ENCODE data around the gene C2CD3. TPM values are rescaled to one million over a fixed set of nuclear protein-coding genes. Genes with fewer than 3 reads are reported as not detected.

Gene C2CD3, protein sequence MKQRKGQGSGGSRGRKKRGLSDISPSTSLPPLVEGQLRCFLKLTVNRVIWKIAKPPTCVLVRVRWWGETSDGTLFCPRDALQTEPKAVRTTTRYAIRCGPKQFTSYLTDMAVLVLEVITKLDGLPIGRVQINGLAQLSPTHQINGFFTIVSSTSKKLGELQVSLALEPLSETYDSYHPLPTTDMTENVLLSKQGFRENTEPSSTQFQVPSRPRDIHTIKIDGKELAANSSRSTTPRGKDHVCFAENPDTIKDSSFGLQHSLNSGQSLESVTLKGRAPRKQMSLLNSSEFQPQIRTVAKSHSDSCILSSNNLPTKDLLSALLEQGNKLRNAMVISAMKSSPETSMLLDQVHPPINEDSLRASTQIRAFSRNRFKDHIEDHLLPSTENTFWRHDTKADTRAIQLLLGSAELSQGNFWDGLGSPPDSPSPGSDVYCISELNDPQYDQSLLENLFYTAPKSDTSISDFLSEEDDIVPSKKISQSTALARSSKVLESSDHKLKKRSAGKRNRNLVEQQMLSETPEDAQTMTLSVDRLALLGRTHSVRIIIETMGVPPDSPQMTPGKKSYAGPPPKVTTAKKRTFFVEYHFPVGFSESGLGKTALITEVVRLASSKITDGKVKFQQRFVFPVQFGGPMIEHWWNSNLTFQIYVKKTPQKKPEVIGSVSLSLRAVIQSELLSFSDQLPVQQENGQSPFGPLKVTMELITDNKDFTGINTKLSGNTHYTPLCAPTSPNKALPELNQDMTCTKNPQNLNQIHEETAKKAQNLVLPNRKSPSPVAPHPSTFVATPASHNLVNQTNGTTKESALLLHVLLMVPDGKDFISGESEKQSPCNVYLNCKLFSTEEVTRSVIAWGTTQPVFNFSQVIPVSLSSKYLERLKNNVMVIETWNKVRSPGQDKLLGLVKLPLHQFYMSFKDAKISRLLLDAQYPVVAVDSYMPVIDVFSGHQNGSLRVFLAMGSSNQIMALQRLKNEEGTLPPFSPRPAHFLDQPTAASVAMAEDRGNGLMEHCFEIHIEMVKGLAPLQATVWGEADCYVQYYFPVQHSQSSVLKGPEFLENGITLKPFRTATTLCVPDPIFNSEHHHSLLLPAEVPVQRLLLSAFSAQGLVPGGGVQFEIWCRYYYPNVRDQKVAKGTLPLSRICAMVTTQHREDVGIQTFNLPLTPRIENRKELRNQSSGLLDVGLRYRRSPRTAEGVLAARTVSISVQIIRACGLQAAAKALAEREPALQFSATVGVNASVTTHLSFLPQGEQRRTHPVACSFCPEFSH (N-terminal part only)
- total RNA-seq, result 10 to 100 TPM; 35.3 to 37.9 TPM

DNA sequence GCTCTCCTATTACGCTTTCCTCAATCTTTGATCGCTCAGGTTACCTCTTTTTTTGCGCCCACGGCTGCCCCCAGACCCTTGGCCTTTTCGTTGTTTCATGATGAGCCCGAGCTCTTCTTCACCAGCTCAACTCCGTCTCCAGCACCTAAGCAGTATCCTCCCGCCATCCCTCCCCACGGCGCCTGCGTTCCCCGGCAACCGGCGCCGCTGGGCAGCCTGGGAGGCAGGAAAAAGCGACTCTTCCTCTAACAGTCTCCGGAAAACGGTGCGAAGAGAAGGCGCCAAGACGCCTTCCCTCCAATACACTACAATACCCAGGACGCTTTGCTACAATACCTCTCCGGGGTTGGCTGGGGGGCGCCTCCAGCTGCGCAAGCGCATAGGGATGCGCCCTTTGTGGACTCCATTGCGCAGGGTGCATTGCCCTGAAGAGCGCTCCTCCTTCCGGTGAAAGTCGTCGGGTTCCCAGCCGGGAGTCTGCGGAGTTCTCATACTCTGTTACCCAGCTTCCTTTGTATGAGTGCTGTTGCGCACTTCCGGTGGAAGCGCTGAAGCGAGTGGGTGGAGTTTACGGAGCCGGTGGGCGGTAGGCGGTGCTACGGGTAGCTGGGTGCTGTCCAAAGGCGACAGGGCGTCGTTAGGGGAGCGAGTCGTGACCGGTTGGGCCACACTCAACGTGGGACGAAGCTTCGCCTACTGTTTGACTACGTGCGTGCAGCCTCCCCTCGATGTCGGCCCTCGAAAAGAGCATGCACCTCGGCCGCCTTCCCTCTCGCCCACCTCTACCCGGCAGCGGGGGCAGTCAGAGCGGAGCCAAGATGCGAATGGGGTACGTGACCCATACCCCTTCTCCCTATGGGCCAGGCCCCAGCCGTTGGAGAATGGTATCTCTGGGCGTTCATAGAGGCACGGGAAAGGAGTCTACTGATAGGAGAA is at the start of gene C2CD3, which contains the start of gene PPME1:
C2CD3 (minus strand) TSS at position 309 of the 936 bp plus-strand sequence; CDS start at position 99, 210 bp downstream.
PPME1 (plus strand) TSS at position 596 of the 936 bp plus-strand sequence; CDS start at position 729, 133 bp downstream.
- Mint-ChIP-seq H3K36me3 (ENCODE audit: low read depth) (peaks cover 50% of the 10 kb centered on the region), H3K27me3 (no peaks in the 10 kb centered on the region), H3K4me3 (no peak within 1 kb of the TSS), H3K27ac (no peak within 1 kb of the TSS), H3K9me3 (no peaks in the 10 kb centered on the region), H3K4me1 (peaks cover 6% of the 10 kb centered on the region)
- ATAC-seq (replicated peaks), result peak; percentile 98

DNA sequence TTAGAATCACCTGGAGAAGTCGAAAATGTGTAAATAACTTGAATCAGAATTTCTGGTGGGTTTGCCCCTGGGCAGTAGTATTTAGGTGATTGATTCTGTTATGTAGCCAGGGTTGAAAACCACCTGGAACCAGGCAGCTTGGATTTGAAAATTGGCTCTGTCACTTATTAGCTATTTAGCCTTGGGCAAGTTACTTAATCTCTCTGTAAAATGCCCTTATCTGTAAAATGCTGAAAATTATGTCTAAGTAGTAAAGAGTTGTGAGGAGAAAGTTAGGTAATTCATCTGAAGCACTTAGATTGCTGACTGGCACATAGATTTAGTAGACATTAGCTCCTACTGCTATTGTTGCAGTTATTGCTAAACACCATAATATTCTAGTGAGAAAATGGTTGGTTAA is 49.6 kb upstream of the C2CD3 start:
- Mint-ChIP-seq H3K36me3 (ENCODE audit: low read depth) (peaks cover 30% of the 10 kb centered on the region), H3K27me3 (no peaks in the 10 kb centered on the region), H3K27ac (no peak overlapping the region), H3K9me3 (peaks cover 7% of the 10 kb centered on the region), H3K4me1 (no peaks in the 10 kb centered on the region), H3K4me3 (no peak overlapping the region)
- ATAC-seq (replicated peaks), result no peak

DNA sequence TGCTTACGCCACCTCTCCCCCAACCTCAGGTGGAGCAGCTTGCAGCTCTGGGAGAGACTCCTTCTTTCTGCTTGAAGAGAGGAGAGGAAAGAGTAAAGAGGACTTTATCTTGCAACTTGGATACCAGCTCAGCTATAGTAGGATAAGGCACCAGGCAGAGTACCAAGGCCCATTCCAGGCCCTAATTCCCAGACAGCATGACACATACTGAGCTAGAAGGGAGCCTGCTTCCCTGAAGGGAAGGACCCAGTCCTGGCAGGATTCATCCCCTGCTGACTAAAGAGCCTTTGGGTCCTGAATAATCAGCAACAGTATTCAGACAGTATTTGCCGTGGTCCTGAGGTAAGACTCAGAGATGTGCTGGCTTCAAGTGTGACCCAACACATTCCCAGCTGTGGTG is 41.7 kb upstream of the C2CD3 start:
- no peak for ATAC-seq (replicated peaks)
- H3K27ac Mint-ChIP-seq, result no peak overlapping the region
- H3K36me3 Mint-ChIP-seq (ENCODE audit: low read depth), result peaks cover 77% of the 10 kb centered on the region
- H3K4me1 Mint-ChIP-seq, result no peaks in the 10 kb centered on the region
- peaks cover 9% of the 10 kb centered on the region for H3K9me3 Mint-ChIP-seq
- no peaks in the 10 kb centered on the region for H3K27me3 Mint-ChIP-seq
- no peak overlapping the region for H3K4me3 Mint-ChIP-seq

DNA sequence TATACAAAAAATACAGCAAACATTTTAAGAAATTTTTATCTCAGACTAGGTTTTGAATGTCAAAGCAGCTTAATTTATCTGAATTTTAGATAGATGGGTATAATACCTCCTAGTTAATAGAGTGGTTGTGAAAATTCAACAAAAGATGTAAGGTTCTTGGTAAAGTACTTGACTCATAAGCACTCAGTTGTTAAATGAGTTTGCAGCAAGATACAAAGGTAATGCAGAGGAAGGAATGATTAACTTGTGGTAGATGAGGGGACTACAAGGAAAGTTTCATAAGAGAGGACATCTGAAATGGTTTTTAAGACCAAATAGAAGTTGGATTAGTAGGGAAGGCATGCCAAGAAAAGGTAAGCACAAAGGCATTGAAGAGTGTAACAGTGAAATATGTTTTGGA is 37.7 kb upstream of the C2CD3 start:
- H3K4me1 Mint-ChIP-seq, result no peaks in the 10 kb centered on the region
- no peak overlapping the region for H3K27ac Mint-ChIP-seq
- peaks cover 85% of the 10 kb centered on the region for H3K36me3 Mint-ChIP-seq (ENCODE audit: low read depth)
- no peaks in the 10 kb centered on the region for H3K9me3 Mint-ChIP-seq
- ATAC-seq (replicated peaks), result peak; percentile 29
- H3K4me3 Mint-ChIP-seq, result no peak overlapping the region
- no peaks in the 10 kb centered on the region for H3K27me3 Mint-ChIP-seq

DNA sequence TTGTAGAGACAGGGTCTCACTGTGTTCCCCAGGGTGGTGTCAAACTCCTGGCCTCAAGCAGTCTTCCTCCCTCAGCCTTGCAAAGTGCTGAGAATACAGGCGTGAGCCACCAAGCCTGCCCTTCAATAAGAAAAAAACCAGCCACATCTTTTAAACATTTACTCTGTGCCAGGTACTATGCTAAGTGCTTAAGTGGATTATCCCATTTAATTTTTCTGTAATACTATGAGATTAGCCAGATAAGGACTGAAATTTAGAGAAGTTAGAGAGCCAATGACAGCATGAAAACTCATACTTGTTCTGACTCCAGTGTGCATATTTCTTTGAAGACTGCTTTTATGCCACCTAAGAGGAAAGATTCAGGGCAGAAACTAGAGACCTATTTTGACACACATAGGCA is 35.9 kb upstream of the C2CD3 start:
- no peak overlapping the region for H3K4me3 Mint-ChIP-seq
- no peak for ATAC-seq (replicated peaks)
- H3K9me3 Mint-ChIP-seq, result no peaks in the 10 kb centered on the region
- H3K27me3 Mint-ChIP-seq, result no peaks in the 10 kb centered on the region
- peaks cover 93% of the 10 kb centered on the region for H3K36me3 Mint-ChIP-seq (ENCODE audit: low read depth)
- no peak overlapping the region for H3K27ac Mint-ChIP-seq
- H3K4me1 Mint-ChIP-seq, result peaks cover 5% of the 10 kb centered on the region

DNA sequence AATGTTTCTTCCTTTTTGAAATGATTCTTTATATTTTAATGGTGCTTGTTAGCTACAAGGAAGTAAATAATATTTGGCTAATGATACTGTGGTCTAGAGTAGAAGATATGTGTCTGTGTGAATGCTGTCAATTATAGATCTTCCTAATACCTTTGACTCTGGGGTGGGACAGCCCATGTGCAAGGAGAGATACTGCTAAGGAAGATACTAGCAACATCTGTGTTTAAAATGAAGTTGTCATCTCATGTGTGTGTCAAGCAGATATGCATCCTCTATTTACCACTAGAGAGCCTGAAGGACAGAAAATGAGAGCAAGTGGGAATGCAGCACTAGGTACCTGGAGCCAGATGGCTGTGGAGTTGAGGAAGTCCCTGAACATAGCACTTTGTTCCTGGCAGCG is 34.4 kb upstream of the C2CD3 start:
- no peaks in the 10 kb centered on the region for H3K9me3 Mint-ChIP-seq
- H3K4me1 Mint-ChIP-seq, result peaks cover 5% of the 10 kb centered on the region
- no peak overlapping the region for H3K27ac Mint-ChIP-seq
- H3K36me3 Mint-ChIP-seq (ENCODE audit: low read depth), result peaks cover 82% of the 10 kb centered on the region
- H3K27me3 Mint-ChIP-seq, result no peaks in the 10 kb centered on the region
- no peak overlapping the region for H3K4me3 Mint-ChIP-seq
- no peak for ATAC-seq (replicated peaks)

DNA sequence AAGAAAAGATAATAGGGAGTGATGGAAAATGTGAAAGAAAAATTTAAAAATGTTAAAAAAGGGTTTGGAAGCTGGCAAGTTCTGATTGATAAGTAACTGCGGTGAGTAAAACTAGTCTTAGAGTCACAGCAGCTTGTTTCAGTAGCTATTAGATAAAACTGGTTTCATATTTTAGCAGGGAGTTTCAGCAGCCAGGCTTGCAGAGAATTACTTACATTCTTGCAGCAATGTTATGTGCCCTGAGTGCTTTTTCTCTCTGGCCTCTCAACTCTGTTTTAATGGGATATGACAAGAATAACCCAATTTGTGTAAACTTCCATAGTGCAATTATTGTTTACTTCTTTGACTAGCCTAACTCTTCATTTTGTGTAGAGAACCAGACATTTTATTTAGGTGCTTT is 33.9 kb upstream of the C2CD3 start:
- H3K36me3 Mint-ChIP-seq (ENCODE audit: low read depth), result peaks cover 77% of the 10 kb centered on the region
- ATAC-seq (replicated peaks), result no peak
- no peaks in the 10 kb centered on the region for H3K27me3 Mint-ChIP-seq
- peaks cover 5% of the 10 kb centered on the region for H3K4me1 Mint-ChIP-seq
- H3K9me3 Mint-ChIP-seq, result no peaks in the 10 kb centered on the region
- no peak overlapping the region for H3K4me3 Mint-ChIP-seq
- no peak overlapping the region for H3K27ac Mint-ChIP-seq

DNA sequence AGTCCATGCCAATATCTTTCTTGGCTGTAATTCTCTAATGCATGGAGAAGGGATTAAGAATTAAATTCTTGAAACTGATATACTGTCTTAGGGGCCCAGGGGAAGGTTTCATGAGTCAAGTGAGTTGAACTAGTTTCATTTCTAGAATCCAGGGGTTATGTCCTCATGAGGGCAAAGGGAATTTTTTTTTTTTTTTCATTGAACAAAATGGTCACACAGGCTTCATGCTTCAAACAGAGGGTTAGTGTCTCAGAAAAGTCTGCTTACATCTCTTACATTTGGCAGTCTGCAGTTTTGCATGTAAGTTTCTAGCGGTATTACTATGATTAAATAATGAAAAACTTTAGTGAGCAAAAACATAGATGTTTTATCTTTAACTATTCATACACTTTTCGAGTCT is 33.2 kb upstream of the C2CD3 start:
- Mint-ChIP-seq H3K27me3 (no peaks in the 10 kb centered on the region), H3K4me3 (no peak overlapping the region), H3K27ac (no peak overlapping the region), H3K36me3 (ENCODE audit: low read depth) (peaks cover 73% of the 10 kb centered on the region), H3K4me1 (peaks cover 5% of the 10 kb centered on the region), H3K9me3 (peaks cover 2% of the 10 kb centered on the region)
- ATAC-seq (replicated peaks), result no peak

DNA sequence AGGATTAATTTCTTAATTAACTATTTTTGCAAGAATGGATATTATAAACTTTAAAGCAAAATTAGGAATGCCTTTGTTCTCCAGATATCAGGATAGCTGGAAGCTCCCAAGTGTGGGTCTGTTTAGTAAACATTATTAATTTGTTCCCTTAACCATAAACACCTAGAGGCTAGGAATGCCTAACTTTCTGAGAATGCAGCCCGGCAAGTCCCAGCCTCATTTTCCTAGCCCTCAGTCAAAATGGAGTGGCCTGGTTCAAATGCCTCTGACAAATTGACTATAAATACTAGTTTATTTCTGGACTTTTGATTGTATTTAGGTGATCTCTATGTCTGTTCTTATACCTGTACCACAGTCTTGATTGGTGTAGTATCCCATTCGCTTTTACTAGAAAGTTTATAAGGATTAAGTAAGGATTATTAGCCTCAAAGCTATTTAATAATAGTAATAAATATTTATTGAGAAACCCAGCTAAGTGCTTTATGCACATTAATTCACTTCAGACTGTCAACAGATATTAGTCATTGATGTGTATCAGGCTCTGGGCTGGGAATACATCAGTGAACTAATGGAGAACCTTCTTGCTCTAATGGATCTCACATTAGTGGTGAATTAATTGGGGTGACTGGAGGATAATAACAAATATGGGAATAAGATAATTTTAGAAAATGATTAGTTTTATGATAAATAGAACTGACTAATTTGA is 26.1 kb upstream of the C2CD3 start:
- Mint-ChIP-seq H3K9me3 (peaks cover 9% of the 10 kb centered on the region), H3K27me3 (no peaks in the 10 kb centered on the region), H3K27ac (no peak overlapping the region), H3K4me1 (peaks cover 12% of the 10 kb centered on the region), H3K36me3 (ENCODE audit: low read depth) (peaks cover 42% of the 10 kb centered on the region), H3K4me3 (no peak overlapping the region)
- no peak for ATAC-seq (replicated peaks)

DNA sequence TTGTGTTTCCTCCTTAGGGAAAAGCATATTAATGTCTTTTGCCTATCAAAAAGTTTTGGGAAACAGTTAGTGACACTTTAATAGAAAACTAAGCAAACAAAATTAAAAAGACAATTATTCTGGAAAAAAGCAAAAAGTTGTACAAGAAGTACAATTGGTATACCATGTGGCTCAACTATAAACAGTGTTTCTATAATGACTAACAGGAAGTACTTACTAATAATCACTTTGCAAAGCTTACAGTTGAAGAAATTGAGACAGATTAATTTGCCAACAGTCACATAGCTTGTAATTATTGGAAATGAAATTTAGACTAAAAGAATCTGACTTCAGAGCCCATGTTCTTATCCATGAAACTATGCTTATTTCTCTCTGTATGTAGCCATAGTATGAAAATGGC is 25.0 kb upstream of the C2CD3 start:
- Mint-ChIP-seq H3K4me3 (no peak overlapping the region), H3K36me3 (ENCODE audit: low read depth) (peaks cover 45% of the 10 kb centered on the region), H3K27ac (no peak overlapping the region), H3K27me3 (no peaks in the 10 kb centered on the region), H3K4me1 (peaks cover 12% of the 10 kb centered on the region), H3K9me3 (peaks cover 9% of the 10 kb centered on the region)
- no peak for ATAC-seq (replicated peaks)

DNA sequence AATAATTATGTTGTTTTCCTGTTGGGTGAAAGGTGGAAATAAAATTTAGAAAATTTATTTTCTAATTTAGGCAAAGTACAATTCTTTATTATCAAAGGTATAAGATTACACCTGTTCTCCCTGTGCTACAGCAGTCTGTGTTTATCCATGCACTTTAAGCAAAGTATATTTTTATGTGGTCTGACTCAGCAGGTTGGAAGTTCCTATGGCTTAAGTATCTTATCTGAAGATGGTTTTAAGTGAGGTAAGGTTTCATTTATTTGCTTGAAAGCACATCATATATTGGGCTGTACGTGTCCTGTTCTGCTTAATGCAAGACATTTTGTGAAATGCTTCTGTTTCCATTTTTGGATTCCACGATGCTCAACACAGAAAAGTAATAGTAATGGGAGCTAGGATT is 14.9 kb upstream of the C2CD3 start:
- Mint-ChIP-seq H3K4me1 (peaks cover 14% of the 10 kb centered on the region), H3K36me3 (ENCODE audit: low read depth) (peaks cover 59% of the 10 kb centered on the region), H3K4me3 (no peak overlapping the region), H3K27ac (no peak overlapping the region), H3K27me3 (no peaks in the 10 kb centered on the region), H3K9me3 (no peaks in the 10 kb centered on the region)
- no peak for ATAC-seq (replicated peaks)

DNA sequence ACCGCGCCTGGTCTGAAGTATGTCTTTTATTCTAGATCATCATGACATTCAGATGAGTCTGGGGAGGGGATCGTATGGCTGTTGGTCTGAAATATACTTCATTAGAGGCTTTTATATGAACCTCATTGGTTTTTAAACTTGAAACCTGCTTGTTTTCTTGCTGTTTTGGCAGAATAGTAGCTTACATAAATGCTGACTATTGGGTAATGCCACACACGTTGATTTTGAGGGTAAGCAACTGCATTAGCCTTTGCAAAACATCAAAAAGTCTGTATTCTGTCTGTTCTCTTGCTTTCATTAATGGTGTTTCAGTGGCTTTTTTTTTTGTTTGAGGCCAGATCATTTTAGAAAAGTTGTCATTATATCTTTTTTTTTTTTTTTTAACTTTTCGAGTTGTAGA is 14.5 kb upstream of the C2CD3 start:
- ATAC-seq (replicated peaks), result no peak
- Mint-ChIP-seq H3K9me3 (no peaks in the 10 kb centered on the region), H3K27ac (no peak overlapping the region), H3K36me3 (ENCODE audit: low read depth) (peaks cover 55% of the 10 kb centered on the region), H3K27me3 (no peaks in the 10 kb centered on the region), H3K4me1 (peaks cover 14% of the 10 kb centered on the region), H3K4me3 (no peak overlapping the region)

DNA sequence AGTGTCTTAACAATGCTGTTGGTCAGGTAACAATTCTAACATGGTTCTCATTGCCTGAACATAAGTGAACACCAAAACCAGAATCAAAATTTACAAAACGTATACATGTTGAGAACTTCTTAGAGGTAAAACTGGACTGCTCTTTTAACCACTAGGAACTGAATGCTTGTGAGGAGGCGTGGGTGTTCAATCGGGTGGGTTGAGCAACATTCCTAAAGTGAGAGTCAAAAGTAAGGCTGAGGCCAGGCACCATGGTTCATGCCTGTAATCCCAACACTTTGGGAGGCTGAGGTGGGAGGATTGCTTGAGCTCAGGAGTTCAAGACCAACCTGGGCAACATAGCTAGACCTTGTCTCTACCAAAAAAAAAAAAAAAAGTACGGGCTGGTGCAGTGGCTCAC is 11.8 kb upstream of the C2CD3 start:
- Mint-ChIP-seq H3K4me1 (peaks cover 30% of the 10 kb centered on the region), H3K36me3 (ENCODE audit: low read depth) (peaks cover 54% of the 10 kb centered on the region), H3K27ac (no peak overlapping the region), H3K9me3 (no peaks in the 10 kb centered on the region), H3K4me3 (no peak overlapping the region), H3K27me3 (no peaks in the 10 kb centered on the region)
- no peak for ATAC-seq (replicated peaks)
